HepG2 (cell line): ENCODE measurements around the gene ETV2. TPM values are rescaled to one million over a fixed set of nuclear protein-coding genes. Genes with fewer than 3 reads are reported as not detected.

Experiments
- ATAC-seq: fragments of 200-7000 bp; cut with Tn5 transposase; 3 replicates; pipeline ENCODE4 v1.9.1; 2020; ENCODE audit warnings: mild to moderate bottlenecking, moderate library complexity
- BruUV-seq: library from RNA; stranded (reverse); fragments of 400-500 nt; replicated peaks from 2 replicates; lab custom pipeline; 2021; lab: Mats Ljungman, UMichigan
- CTCF ChIA-PET: fragments of 300-600 bp; formaldehyde crosslinking; extraction: SDS; loops from one replicate; lab custom pipeline; 2021; ENCODE audit warnings: low total read pairs, inconsistent platforms, low intra/inter-chr PET ratio; lab: Yijun Ruan, JAX
- POLR2A ChIA-PET: fragments of 350-600 bp; sonication (Branson Sonifier 250); formaldehyde crosslinking; loops from one replicate; lab custom pipeline; 2020; ENCODE audit warnings: antibody characterized with exemption, inconsistent platforms; lab: Yijun Ruan, JAX
- DNase-seq: peaks from one replicate; pipeline ENCODE4 v3.0.0-alpha.2; 2015; ENCODE audit warnings: low spot score
- FAIRE-seq: peaks from 3 replicates; lab custom pipeline; 2011; peaks lifted over from hg19 to GRCh38; lab: Jason Lieb, UNC
- H2AFZ ChIP-seq: one replicate; pipeline ENCODE4 v1.6.1; 2011; ENCODE audit warnings: low read length, inconsistent platforms
- H3K27ac ChIP-seq: fragments of 300-600 bp; 3 replicates; pipeline ENCODE4 v1.8.0; 2011; ENCODE audit warnings: mixed run types, mild to moderate bottlenecking, mixed read lengths, low read length, inconsistent platforms; ENCODE audit not compliant: insufficient read depth; ENCODE audit errors: extremely low read length
- H3K27me3 ChIP-seq, 2 experiments: fragments of 200-600 bp in 1 of 2; 2 replicates in 1 of 2; 3 replicates in 1 of 2; pipeline versions ENCODE4 v1.6.0 to v1.8.0; 2011; ENCODE audit warnings: low read length in 2 of 2, mild to moderate bottlenecking in 2 of 2, moderate library complexity in 2 of 2, inconsistent platforms in 1 of 2; ENCODE audit not compliant: insufficient read depth in 2 of 2, control insufficient read depth in 1 of 2
- H3K36me3 ChIP-seq, 2 experiments: fragments of 200-600 bp in 1 of 2; replicated peaks in 1 of 2; 2 replicates in 1 of 2; 3 replicates in 1 of 2; pipeline versions ENCODE4 v1.5.1 to v1.8.0; 2011; ENCODE audit warnings: low read length in 2 of 2, inconsistent platforms in 1 of 2; ENCODE audit not compliant: insufficient read depth in 2 of 2, control insufficient read depth in 1 of 2
- H3K4me1 ChIP-seq: 2 replicates; pipeline ENCODE4 v1.5.1; 2012; ENCODE audit warnings: low read length, inconsistent platforms; ENCODE audit not compliant: insufficient read depth
- H3K4me2 ChIP-seq: 2 replicates; pipeline ENCODE4 v1.6.0; 2011; ENCODE audit warnings: low read depth, low read length, inconsistent platforms
- H3K4me3 ChIP-seq, 3 experiments: fragments of 200-600 bp in 1 of 3; sonication (generic), shearing (Covaris generic) in 1 of 3; replicated peaks in 1 of 3; 2 replicates each; pipeline ENCODE4 v1.5.1; 2011 to 2016; ENCODE audit warnings: low read length in 3 of 3, inconsistent platforms in 2 of 3, low read depth in 2 of 3, mild to moderate bottlenecking in 2 of 3, control low read depth in 1 of 3, mixed read lengths in 1 of 3; ENCODE audit not compliant: insufficient read depth in 1 of 3
- H3K79me2 ChIP-seq: one replicate; pipeline ENCODE4 v1.6.1; 2011; ENCODE audit warnings: low read length, inconsistent platforms; ENCODE audit not compliant: insufficient read depth
- H3K9ac ChIP-seq: 2 replicates; pipeline ENCODE4 v1.6.0; 2011; ENCODE audit warnings: mild to moderate bottlenecking, low read depth, low read length, inconsistent platforms; ENCODE audit not compliant: insufficient read depth
- H3K9me3 ChIP-seq: 2 replicates; pipeline ENCODE4 v1.5.1; 2012; ENCODE audit warnings: mild to moderate bottlenecking, low read length
- H4K20me1 ChIP-seq: 2 replicates; pipeline ENCODE4 v1.6.0; 2011; ENCODE audit warnings: inconsistent platforms, mild to moderate bottlenecking, low read length, moderate library complexity; ENCODE audit not compliant: insufficient read depth
- KDM6A ChIP-seq: IDR thresholded peaks from 2 replicates; pipeline ENCODE4 v1.6.1; 2016; ENCODE audit warnings: low read depth
- MAFG ChIP-seq: sonication (generic); formaldehyde crosslinking; IDR thresholded peaks from 2 replicates; pipeline ENCODE4 v1.5.1; 2020; ENCODE audit warnings: mild to moderate bottlenecking, missing genetic modification reagents
- NFKB2 ChIP-seq: sonication (generic); formaldehyde crosslinking; IDR thresholded peaks from 2 replicates; pipeline ENCODE4 v1.4.0; 2020; ENCODE audit warnings: missing genetic modification reagents, borderline replicate concordance
- PCBP1 ChIP-seq: fragments of 200-400 bp; formaldehyde crosslinking; IDR thresholded peaks from 2 replicates; pipeline ENCODE4 v1.6.1; 2017; ENCODE audit warnings: mild to moderate bottlenecking, low read depth, low read length, borderline replicate concordance
- PHF8 ChIP-seq: sonication (generic); formaldehyde crosslinking; IDR thresholded peaks from 2 replicates; pipeline ENCODE4 v1.5.0; 2020; ENCODE audit warnings: missing genetic modification reagents
- SP4 ChIP-seq: sonication (generic); formaldehyde crosslinking; IDR thresholded peaks from 2 replicates; pipeline ENCODE4 v1.8.1; 2023; ENCODE audit warnings: mild to moderate bottlenecking, missing genetic modification reagents
- SPEN ChIP-seq: sonication (generic); formaldehyde crosslinking; IDR thresholded peaks from 2 replicates; pipeline ENCODE4 v1.5.1; 2020; ENCODE audit warnings: low read depth, mild to moderate bottlenecking, missing genetic modification reagents
- ZFYVE20 ChIP-seq: sonication (generic); formaldehyde crosslinking; IDR thresholded peaks from 2 replicates; pipeline ENCODE4 v1.8.0; 2023; ENCODE audit warnings: low read depth, mild to moderate bottlenecking, moderate library complexity, missing genetic modification reagents, borderline replicate concordance
- ZKSCAN1 ChIP-seq: fragments of 150-350 bp; IDR thresholded peaks from 2 replicates; pipeline ENCODE4 v1.6.1; 2014; ENCODE audit warnings: low read length
- ZMYM3 ChIP-seq: sonication (generic); formaldehyde crosslinking; IDR thresholded peaks from 2 replicates; pipeline ENCODE4 v1.5.1; 2020; ENCODE audit warnings: mild to moderate bottlenecking, missing genetic modification reagents
- ZNF274 ChIP-seq: sonication (generic); formaldehyde crosslinking; IDR thresholded peaks from 2 replicates; pipeline ENCODE4 v1.5.1; 2020; ENCODE audit warnings: mild to moderate bottlenecking, missing genetic modification reagents
- ZNF768 ChIP-seq: sonication (generic); formaldehyde crosslinking; IDR thresholded peaks from 2 replicates; pipeline ENCODE4 v1.4.0; 2020; ENCODE audit warnings: missing genetic modification reagents
- ZNF777 ChIP-seq: sonication (generic); formaldehyde crosslinking; IDR thresholded peaks from 2 replicates; pipeline ENCODE4 v1.4.0; 2020; ENCODE audit warnings: missing genetic modification reagents
- WGBS: methylation state at CpG from one replicate; pipeline ENCODE4 v1.1.6; 2017; ENCODE audit warnings: low lambda C conversion rate; 5-methylcytosine and 5-hydroxymethylcytosine counted together
- in situ Hi-C: cut with HindIII; loops from 2 replicates; pipeline ENCODE4 v1.10.0; 2017; ENCODE audit warnings: low pct_unique_long_range_greater_than_20kb; ENCODE audit not compliant: extremely low pct_ligation_motif_present
- intact Hi-C: fragments of 100-400 bp; cut with micrococcal nuclease; formaldehyde crosslinking; loops from one replicate; pipeline ENCODE4 v1.10.0; 2022; ENCODE audit not compliant: unreplicated experiment
- polyA plus RNA-seq, 8 experiments: library from polyadenylated mRNA; depleted of rRNA in 3 of 8; stranded (reverse) in 7 of 8; unstranded in 1 of 8; fragments of >200 nt; fragmentation: Illumina TruSeq in 4 of 8; extraction: Trizol in 4 of 8; gene quantifications; 2 replicates each; pipeline versions ENCODE4 v1.2.1 to v1.2.3, GENCODE V29; 2011 to 2016; ENCODE audit warnings: low read depth in 4 of 8, missing spikeins in 1 of 8, mixed read lengths in 1 of 8; ENCODE audit not compliant: insufficient read depth in 1 of 8
- total RNA-seq, 5 experiments: library from RNA; depleted of rRNA; stranded (reverse); fragments of >200 nt; fragmentation: Illumina TruSeq; extraction: Trizol; gene quantifications; 2 replicates each; pipeline ENCODE4 v1.2.3, GENCODE V29; 2016; ENCODE audit warnings: low read depth in 1 of 5
- TF ChIP-seq, protein P1 (sequence below): sonication (generic); formaldehyde crosslinking; IDR thresholded peaks from 2 replicates; pipeline ENCODE4 v1.5.1; 2020; ENCODE audit warnings: mild to moderate bottlenecking, missing genetic modification reagents, moderate library complexity
- TF ChIP-seq, protein P2 (sequence below): sonication (generic); formaldehyde crosslinking; IDR thresholded peaks from 2 replicates; pipeline ENCODE4 v1.4.0; 2020; ENCODE audit warnings: missing genetic modification reagents, mild to moderate bottlenecking, borderline replicate concordance

Gene ETV2
- total and polyA plus RNA-seq, 2 of the 13 experiments (the other 11 are each of a cell fraction or from before 2014, with no cell fraction given): 0.07 to 0.20 TPM

DNA sequence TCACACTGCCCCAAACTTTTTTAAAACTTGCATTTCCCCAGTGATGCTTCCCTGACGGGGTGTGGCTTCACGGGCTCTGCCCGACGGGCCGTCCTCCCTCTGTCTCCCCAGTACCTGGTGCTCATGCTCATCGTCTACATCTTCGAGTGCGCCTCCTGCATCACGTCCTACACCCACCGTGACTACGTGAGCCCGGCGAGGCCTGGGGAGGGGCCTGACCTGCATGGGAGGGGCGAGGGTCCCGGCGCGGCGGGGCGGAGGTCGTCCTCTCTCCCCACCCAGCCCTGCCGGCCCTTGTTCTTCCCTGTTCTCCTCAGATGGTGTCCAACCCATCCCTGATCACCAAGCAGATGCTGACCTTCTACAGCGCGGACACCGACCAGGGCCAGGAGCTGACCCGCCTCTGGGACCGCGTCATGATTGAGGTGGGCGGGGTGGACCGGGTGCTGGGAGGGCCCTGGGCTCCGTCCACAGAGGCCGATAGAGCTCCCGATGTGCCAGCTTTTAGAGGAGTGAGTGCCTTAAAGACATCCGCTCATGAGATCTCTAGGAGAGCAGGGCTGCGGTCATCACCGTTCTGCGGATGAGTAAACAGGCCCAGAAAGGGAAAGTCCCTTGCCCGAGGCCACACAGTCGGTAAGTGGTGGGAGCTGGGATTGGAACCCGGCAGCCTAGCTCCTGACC, 31.7 kb downstream of the ETV2 start (continued):
- TF ChIP-seq, protein P1, sequence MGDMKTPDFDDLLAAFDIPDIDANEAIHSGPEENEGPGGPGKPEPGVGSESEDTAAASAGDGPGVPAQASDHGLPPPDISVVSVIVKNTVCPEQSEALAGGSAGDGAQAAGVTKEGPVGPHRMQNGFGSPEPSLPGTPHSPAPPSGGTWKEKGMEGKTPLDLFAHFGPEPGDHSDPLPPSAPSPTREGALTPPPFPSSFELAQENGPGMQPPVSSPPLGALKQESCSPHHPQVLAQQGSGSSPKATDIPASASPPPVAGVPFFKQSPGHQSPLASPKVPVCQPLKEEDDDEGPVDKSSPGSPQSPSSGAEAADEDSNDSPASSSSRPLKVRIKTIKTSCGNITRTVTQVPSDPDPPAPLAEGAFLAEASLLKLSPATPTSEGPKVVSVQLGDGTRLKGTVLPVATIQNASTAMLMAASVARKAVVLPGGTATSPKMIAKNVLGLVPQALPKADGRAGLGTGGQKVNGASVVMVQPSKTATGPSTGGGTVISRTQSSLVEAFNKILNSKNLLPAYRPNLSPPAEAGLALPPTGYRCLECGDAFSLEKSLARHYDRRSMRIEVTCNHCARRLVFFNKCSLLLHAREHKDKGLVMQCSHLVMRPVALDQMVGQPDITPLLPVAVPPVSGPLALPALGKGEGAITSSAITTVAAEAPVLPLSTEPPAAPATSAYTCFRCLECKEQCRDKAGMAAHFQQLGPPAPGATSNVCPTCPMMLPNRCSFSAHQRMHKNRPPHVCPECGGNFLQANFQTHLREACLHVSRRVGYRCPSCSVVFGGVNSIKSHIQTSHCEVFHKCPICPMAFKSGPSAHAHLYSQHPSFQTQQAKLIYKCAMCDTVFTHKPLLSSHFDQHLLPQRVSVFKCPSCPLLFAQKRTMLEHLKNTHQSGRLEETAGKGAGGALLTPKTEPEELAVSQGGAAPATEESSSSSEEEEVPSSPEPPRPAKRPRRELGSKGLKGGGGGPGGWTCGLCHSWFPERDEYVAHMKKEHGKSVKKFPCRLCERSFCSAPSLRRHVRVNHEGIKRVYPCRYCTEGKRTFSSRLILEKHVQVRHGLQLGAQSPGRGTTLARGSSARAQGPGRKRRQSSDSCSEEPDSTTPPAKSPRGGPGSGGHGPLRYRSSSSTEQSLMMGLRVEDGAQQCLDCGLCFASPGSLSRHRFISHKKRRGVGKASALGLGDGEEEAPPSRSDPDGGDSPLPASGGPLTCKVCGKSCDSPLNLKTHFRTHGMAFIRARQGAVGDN (CRISPR knock-in tag): peak; percentile 86
- peak; percentile 67; the same call in 1 of the 2 replicates for TF ChIP-seq NFKB2 (CRISPR knock-in tag)
- TF ChIP-seq ZFYVE20 (CRISPR knock-in tag): no peak
- TF ChIP-seq ZNF274 (CRISPR knock-in tag): peak; percentile 39; the same call in 1 of the 2 replicates
- peak; percentile 53; the same call in 1 of the 2 replicates for TF ChIP-seq SPEN (CRISPR knock-in tag)
- TF ChIP-seq SP4: peak; percentile 57; the same call in 1 of the 2 replicates
- peak; percentile 78 for TF ChIP-seq ZNF777

DNA sequence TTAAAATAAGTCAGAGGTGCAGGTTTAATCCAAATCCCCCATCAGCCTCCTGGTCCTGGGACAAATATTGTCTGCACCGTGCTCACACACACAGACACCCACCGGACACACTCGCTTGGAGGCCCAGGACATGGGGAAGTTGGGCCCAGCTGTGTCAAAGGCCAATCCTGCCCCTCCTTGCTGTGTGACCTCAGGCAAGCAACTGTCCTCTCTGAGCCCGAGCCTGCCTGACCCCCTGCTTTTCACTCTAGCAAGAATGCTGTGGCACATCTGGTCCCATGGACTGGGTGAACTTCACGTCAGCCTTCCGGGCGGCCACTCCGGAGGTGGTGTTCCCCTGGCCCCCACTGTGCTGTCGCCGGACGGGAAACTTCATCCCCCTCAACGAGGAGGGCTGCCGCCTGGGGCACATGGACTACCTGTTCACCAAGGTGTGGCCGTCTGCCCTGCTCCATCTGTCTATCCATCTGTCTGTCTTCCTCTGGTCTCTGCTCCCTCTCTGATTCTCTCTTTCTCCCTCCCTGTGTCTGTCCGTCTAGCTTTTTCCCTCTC, 34.1 kb downstream of the ETV2 start:
- H3K27ac ChIP-seq: no peak overlapping the region
- H3K9ac ChIP-seq: no peak overlapping the region
- no TSS peak for BruUV-seq
- no peaks in the 10 kb centered on the region for H3K79me2 ChIP-seq
- no peak overlapping the region for H2AFZ ChIP-seq
- no peak for FAIRE-seq
- no peak overlapping the region for H3K4me2 ChIP-seq
- DNase-seq: no peak
- 32% methylated on average over 14 of the region's 15 CpGs for WGBS
- no peaks in the 10 kb centered on the region for H3K27me3 ChIP-seq
- no peaks in the 10 kb centered on the region for H3K9me3 ChIP-seq
- POLR2A ChIA-PET: no interaction called here
- in situ Hi-C loops (no loop called here), intact Hi-C loops (no loop called here)
- H3K36me3 ChIP-seq: no peaks in the 10 kb centered on the region
- no peaks in the 10 kb centered on the region for H4K20me1 ChIP-seq
- no peak overlapping the region for H3K4me3 ChIP-seq
- CTCF ChIA-PET: no interaction called here
- peaks cover 30% of the 10 kb centered on the region for H3K4me1 ChIP-seq
- no peak for ATAC-seq
- TF ChIP-seq, protein P2, sequence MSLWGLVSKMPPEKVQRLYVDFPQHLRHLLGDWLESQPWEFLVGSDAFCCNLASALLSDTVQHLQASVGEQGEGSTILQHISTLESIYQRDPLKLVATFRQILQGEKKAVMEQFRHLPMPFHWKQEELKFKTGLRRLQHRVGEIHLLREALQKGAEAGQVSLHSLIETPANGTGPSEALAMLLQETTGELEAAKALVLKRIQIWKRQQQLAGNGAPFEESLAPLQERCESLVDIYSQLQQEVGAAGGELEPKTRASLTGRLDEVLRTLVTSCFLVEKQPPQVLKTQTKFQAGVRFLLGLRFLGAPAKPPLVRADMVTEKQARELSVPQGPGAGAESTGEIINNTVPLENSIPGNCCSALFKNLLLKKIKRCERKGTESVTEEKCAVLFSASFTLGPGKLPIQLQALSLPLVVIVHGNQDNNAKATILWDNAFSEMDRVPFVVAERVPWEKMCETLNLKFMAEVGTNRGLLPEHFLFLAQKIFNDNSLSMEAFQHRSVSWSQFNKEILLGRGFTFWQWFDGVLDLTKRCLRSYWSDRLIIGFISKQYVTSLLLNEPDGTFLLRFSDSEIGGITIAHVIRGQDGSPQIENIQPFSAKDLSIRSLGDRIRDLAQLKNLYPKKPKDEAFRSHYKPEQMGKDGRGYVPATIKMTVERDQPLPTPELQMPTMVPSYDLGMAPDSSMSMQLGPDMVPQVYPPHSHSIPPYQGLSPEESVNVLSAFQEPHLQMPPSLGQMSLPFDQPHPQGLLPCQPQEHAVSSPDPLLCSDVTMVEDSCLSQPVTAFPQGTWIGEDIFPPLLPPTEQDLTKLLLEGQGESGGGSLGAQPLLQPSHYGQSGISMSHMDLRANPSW: no peak
- TF ChIP-seq ZNF768 (CRISPR knock-in tag) (peak; percentile 98), PCBP1 (no peak), ZKSCAN1 (no peak), MAFG (CRISPR knock-in tag) (no peak), PHF8 (CRISPR knock-in tag) (no peak), KDM6A (CRISPR knock-in tag) (no peak), ZMYM3 (CRISPR knock-in tag) (peak; percentile 73)
